MM.1S (cell line): ENCODE data around the gene ISOC2.

Experiments
- DNase-seq: peaks from one replicate; pipeline ENCODE4 v3.0.0-alpha.2; 2015
- H2AFZ ChIP-seq: fragments of 300-600 bp; sonication (generic); 2 replicates; pipeline ENCODE4 v1.6.0; 2016; ENCODE audit warnings: antibody characterized with exemption, low read length
- H3F3A ChIP-seq: fragments of 300-600 bp; sonication (generic); 2 replicates; pipeline ENCODE4 v1.6.1; 2016; ENCODE audit warnings: mild to moderate bottlenecking, antibody characterized with exemption, low read length, moderate library complexity, mixed read lengths; ENCODE audit not compliant: insufficient read depth
- H3K27ac ChIP-seq: fragments of 300-600 bp; sonication (generic); 2 replicates; pipeline ENCODE4 v1.5.1; 2016; ENCODE audit warnings: mild to moderate bottlenecking, low read length
- H3K27me3 ChIP-seq: fragments of 300-600 bp; sonication (generic); replicated peaks from 2 replicates; pipeline ENCODE4 v1.6.0; 2016; ENCODE audit warnings: low read length; ENCODE audit not compliant: insufficient read depth
- H3K36me3 ChIP-seq: fragments of 300-600 bp; sonication (generic); replicated peaks from 2 replicates; pipeline ENCODE4 v1.6.1; 2016; ENCODE audit warnings: mild to moderate bottlenecking, low read length, mixed read lengths; ENCODE audit not compliant: insufficient read depth
- H3K4me1 ChIP-seq: fragments of 300-600 bp; sonication (generic); 2 replicates; pipeline ENCODE4 v1.6.1; 2016; ENCODE audit warnings: low read length, mixed read lengths
- H3K4me2 ChIP-seq: fragments of 300-600 bp; sonication (generic); 2 replicates; pipeline ENCODE4 v1.6.0; 2016; ENCODE audit warnings: low read depth, low read length
- H3K4me3 ChIP-seq: fragments of 300-600 bp; sonication (generic); 2 replicates; pipeline ENCODE4 v1.5.1; 2016; ENCODE audit warnings: low read length, mixed read lengths
- H3K79me2 ChIP-seq: fragments of 300-600 bp; sonication (generic); 2 replicates; pipeline ENCODE4 v1.6.1; 2016; ENCODE audit warnings: mixed run types, low read length, mixed read lengths
- H3K9ac ChIP-seq: fragments of 300-600 bp; sonication (generic); 2 replicates; pipeline ENCODE4 v1.6.1; 2016; ENCODE audit warnings: low read length, mixed read lengths
- H3K9me2 ChIP-seq: fragments of 300-600 bp; sonication (generic); replicated peaks from 2 replicates; pipeline ENCODE4 v1.6.1; 2016; ENCODE audit warnings: mild to moderate bottlenecking, low read length, mixed read lengths; ENCODE audit not compliant: insufficient read depth
- H3K9me3 ChIP-seq: fragments of 300-600 bp; sonication (generic); replicated peaks from 2 replicates; pipeline ENCODE4 v1.6.1; 2016; ENCODE audit warnings: mild to moderate bottlenecking, low read length, mixed read lengths; ENCODE audit not compliant: insufficient read depth
- H4K20me1 ChIP-seq: fragments of 300-600 bp; sonication (generic); 2 replicates; pipeline ENCODE4 v1.6.1; 2016; ENCODE audit warnings: mild to moderate bottlenecking, low read length, moderate library complexity, mixed read lengths; ENCODE audit not compliant: insufficient read depth
- CTCF ChIP-seq: fragments of 300-600 bp; sonication (generic); IDR thresholded peaks from 2 replicates; pipeline ENCODE4 v1.5.1; 2016; ENCODE audit warnings: antibody characterized with exemption, low read length, mixed read lengths
- EZH2 ChIP-seq: fragments of 300-600 bp; sonication (generic); optimal IDR thresholded peaks from 2 replicates; pipeline ENCODE3; 2017; ENCODE audit warnings: low read depth, mild to moderate bottlenecking, antibody characterized with exemption, low read length, mixed read lengths
- EZH2phosphoT487 ChIP-seq: fragments of 300-600 bp; sonication (generic); IDR thresholded peaks from 2 replicates; pipeline ENCODE4 v1.6.1; 2018; ENCODE audit warnings: antibody characterized with exemption, low read length

ISOC2 gene

GRCh38 chr19:55446060-55446459 is 15.4 kb downstream of the ISOC2 start:
- Histone ChIP-seq H3K4me1 (no peaks in the 10 kb centered on the region), H3K4me3 (no peak overlapping the region), H3K36me3 (no peaks in the 10 kb centered on the region), H3K27me3 (peaks cover 68% of the 10 kb centered on the region), H3K9me2 (no peaks in the 10 kb centered on the region), H3K79me2 (no peaks in the 10 kb centered on the region), H4K20me1 (no peaks in the 10 kb centered on the region), H2AFZ (no peak overlapping the region), H3K9ac (no peak overlapping the region), H3K4me2 (no peak overlapping the region), H3K27ac (no peak overlapping the region), H3F3A (no peaks in the 10 kb centered on the region), H3K9me3 (no peaks in the 10 kb centered on the region)
- no peak for TF ChIP-seq EZH2phosphoT487
- TF ChIP-seq EZH2: no peak
- no peak for TF ChIP-seq CTCF
- DNase-seq: no peak

GRCh38 chr19:55444646-55445045 is 16.8 kb downstream of the ISOC2 start:
- Histone ChIP-seq H3K4me2 (no peak overlapping the region), H3K9ac (no peak overlapping the region), H3K27ac (no peak overlapping the region), H3K4me1 (no peaks in the 10 kb centered on the region), H3K4me3 (no peak overlapping the region), H3K9me2 (no peaks in the 10 kb centered on the region), H3F3A (no peaks in the 10 kb centered on the region), H3K79me2 (no peaks in the 10 kb centered on the region), H3K9me3 (no peaks in the 10 kb centered on the region), H4K20me1 (no peaks in the 10 kb centered on the region), H2AFZ (no peak overlapping the region), H3K27me3 (peaks cover 67% of the 10 kb centered on the region), H3K36me3 (no peaks in the 10 kb centered on the region)
- TF ChIP-seq CTCF (no peak), EZH2 (no peak), EZH2phosphoT487 (no peak)
- DNase-seq: no peak

GRCh38 chr19:55443824-55444480 is 17.5 kb downstream of the ISOC2 start:
- no peak overlapping the region for H2AFZ ChIP-seq
- H3K4me2 ChIP-seq: no peak overlapping the region
- TF ChIP-seq EZH2phosphoT487 (no peak), EZH2 (no peak), CTCF (no peak)
- H3K79me2 ChIP-seq: no peaks in the 10 kb centered on the region
- no peaks in the 10 kb centered on the region for H3K9me3 ChIP-seq
- no peaks in the 10 kb centered on the region for H3K4me1 ChIP-seq
- no peaks in the 10 kb centered on the region for H3F3A ChIP-seq
- H3K36me3 ChIP-seq: no peaks in the 10 kb centered on the region
- no peak overlapping the region for H3K4me3 ChIP-seq
- no peaks in the 10 kb centered on the region for H4K20me1 ChIP-seq
- peaks cover 67% of the 10 kb centered on the region for H3K27me3 ChIP-seq
- no peak overlapping the region for H3K27ac ChIP-seq
- no peaks in the 10 kb centered on the region for H3K9me2 ChIP-seq
- DNase-seq: no peak
- H3K9ac ChIP-seq: no peak overlapping the region
